Neural cell (in vitro differentiated cells): ENCODE data around the gene RNPEPL1. TPM values are rescaled to one million over a fixed set of nuclear protein-coding genes. Genes with fewer than 3 reads are reported as not detected.

Experiments used
- H2AFZ ChIP-seq: fragments of 200-600, 300-800 bp; sonication (generic), shearing (Covaris generic); 2 replicates; pipeline ENCODE4 v1.6.0; 2014; ENCODE audit warnings: low read depth, mild to moderate bottlenecking, antibody characterized with exemption, low read length, moderate library complexity
- H3F3A ChIP-seq: fragments of 200-600 bp; shearing (Covaris generic); 2 replicates; pipeline ENCODE4 v1.6.1; 2016; ENCODE audit warnings: mild to moderate bottlenecking, moderate library complexity, mixed read lengths, antibody characterized with exemption, low read length; ENCODE audit not compliant: insufficient read depth, poor library complexity, severe bottlenecking
- H3K27ac ChIP-seq: fragments of 200-600, 300-800 bp; sonication (generic), shearing (Covaris generic); 2 replicates; pipeline ENCODE4 v1.5.1; 2014; ENCODE audit warnings: mild to moderate bottlenecking, low read length, moderate library complexity
- H3K27me3 ChIP-seq: fragments of 300-800, 200-600 bp; sonication (generic), shearing (Covaris generic); 2 replicates; pipeline ENCODE4 v1.6.0; 2014; ENCODE audit warnings: mild to moderate bottlenecking, low read depth, low read length, moderate library complexity; ENCODE audit not compliant: insufficient read depth
- H3K36me3 ChIP-seq: fragments of 300-800, 200-600 bp; sonication (generic), shearing (Covaris generic); 2 replicates; pipeline ENCODE4 v1.5.1; 2014; ENCODE audit warnings: mild to moderate bottlenecking, antibody characterized with exemption, low read length, moderate library complexity; ENCODE audit not compliant: insufficient read depth
- H3K4me2 ChIP-seq: fragments of 300-800, 200-600 bp; sonication (generic), shearing (Covaris generic); 2 replicates; pipeline ENCODE4 v1.6.0; 2014; ENCODE audit warnings: mild to moderate bottlenecking, low read length
- H3K4me3 ChIP-seq: fragments of 300-800, 200-600 bp; sonication (generic), shearing (Covaris generic); 2 replicates; pipeline ENCODE4 v1.5.1; 2014; ENCODE audit warnings: mild to moderate bottlenecking, low read length, moderate library complexity
- H3K79me2 ChIP-seq: fragments of 200-600 bp; shearing (Covaris generic); replicated peaks from 2 replicates; pipeline ENCODE4 v1.6.0; 2014; ENCODE audit warnings: mild to moderate bottlenecking, low read length, moderate library complexity; ENCODE audit not compliant: insufficient read depth
- H3K9ac ChIP-seq: fragments of 300-800, 200-600 bp; sonication (generic), shearing (Covaris generic); 2 replicates; pipeline ENCODE4 v1.6.1; 2016; ENCODE audit warnings: mild to moderate bottlenecking, low read length, mixed read lengths
- H3K9me2 ChIP-seq: fragments of 200-600 bp; shearing (Covaris generic); 2 replicates; pipeline ENCODE4 v1.6.1; 2016; ENCODE audit warnings: mild to moderate bottlenecking, low read length, mixed read lengths; ENCODE audit not compliant: insufficient read depth
- H3K9me3 ChIP-seq: fragments of 200-600, 300-800 bp; sonication (generic), shearing (Covaris generic); 2 replicates; pipeline ENCODE4 v1.6.1; 2016; ENCODE audit warnings: mild to moderate bottlenecking, mixed run types, low read length, moderate library complexity, mixed read lengths
- H4K20me1 ChIP-seq: fragments of 200-600 bp; shearing (Covaris generic); 2 replicates; pipeline ENCODE4 v1.6.1; 2016; ENCODE audit warnings: mild to moderate bottlenecking, mixed run types; ENCODE audit not compliant: insufficient read depth
- EP300 ChIP-seq: fragments of 450-650 bp; conservative IDR thresholded peaks from 2 replicates; pipeline ENCODE4 v1.6.1; 2014; ENCODE audit warnings: antibody characterized with exemption, mild to moderate bottlenecking, moderate library complexity; ENCODE audit not compliant: poor library complexity, severe bottlenecking
- EZH2 ChIP-seq: fragments of 200-600, 300-800 bp; shearing (Covaris generic), sonication (generic); IDR thresholded peaks from 2 replicates; pipeline ENCODE4 v1.6.1; 2014; ENCODE audit warnings: antibody characterized with exemption, low read length, borderline replicate concordance, mild to moderate bottlenecking; ENCODE audit not compliant: insufficient read depth, poor library complexity, severe bottlenecking
- MXI1 ChIP-seq: fragments of 450-650 bp; conservative IDR thresholded peaks from 2 replicates; pipeline ENCODE4 v1.6.1; 2014; ENCODE audit warnings: antibody characterized with exemption, mild to moderate bottlenecking; ENCODE audit not compliant: poor library complexity, severe bottlenecking
- POLR2AphosphoS5 ChIP-seq: IDR thresholded peaks from 2 replicates; pipeline ENCODE4 v1.6.1; 2012
- RAD21 ChIP-seq: fragments of 450-650 bp; conservative IDR thresholded peaks from 2 replicates; pipeline ENCODE4 v1.6.1; 2014; ENCODE audit warnings: antibody characterized with exemption, mild to moderate bottlenecking, moderate library complexity
- SMC3 ChIP-seq: fragments of 450-650 bp; conservative IDR thresholded peaks from 2 replicates; pipeline ENCODE4 v1.6.1; 2014; ENCODE audit warnings: antibody characterized with exemption, mild to moderate bottlenecking, moderate library complexity; ENCODE audit not compliant: poor library complexity
- TAF1 ChIP-seq: IDR thresholded peaks from 2 replicates; pipeline ENCODE4 v1.6.1; 2012; ENCODE audit warnings: low read depth
- polyA plus RNA-seq: library from polyadenylated mRNA; depleted of rRNA; stranded (reverse); fragments of >200 nt; gene quantifications from 2 replicates; pipeline ENCODE4 v1.2.3, GENCODE V29; 2014
- TF ChIP-seq, protein P1 (sequence below): fragments of 450-650 bp; IDR thresholded peaks from 2 replicates; pipeline ENCODE4 v1.5.1; 2014; ENCODE audit warnings: antibody characterized with exemption, mild to moderate bottlenecking, moderate library complexity; ENCODE audit not compliant: poor library complexity, severe bottlenecking
- TF ChIP-seq, protein P2 (sequence below): IDR thresholded peaks from 2 replicates; pipeline ENCODE4 v1.6.1; 2012; ENCODE audit warnings: borderline replicate concordance

RNPEPL1 gene
- polyA plus RNA-seq, 1 donor from 2014 or later: 16.1 TPM

DNA sequence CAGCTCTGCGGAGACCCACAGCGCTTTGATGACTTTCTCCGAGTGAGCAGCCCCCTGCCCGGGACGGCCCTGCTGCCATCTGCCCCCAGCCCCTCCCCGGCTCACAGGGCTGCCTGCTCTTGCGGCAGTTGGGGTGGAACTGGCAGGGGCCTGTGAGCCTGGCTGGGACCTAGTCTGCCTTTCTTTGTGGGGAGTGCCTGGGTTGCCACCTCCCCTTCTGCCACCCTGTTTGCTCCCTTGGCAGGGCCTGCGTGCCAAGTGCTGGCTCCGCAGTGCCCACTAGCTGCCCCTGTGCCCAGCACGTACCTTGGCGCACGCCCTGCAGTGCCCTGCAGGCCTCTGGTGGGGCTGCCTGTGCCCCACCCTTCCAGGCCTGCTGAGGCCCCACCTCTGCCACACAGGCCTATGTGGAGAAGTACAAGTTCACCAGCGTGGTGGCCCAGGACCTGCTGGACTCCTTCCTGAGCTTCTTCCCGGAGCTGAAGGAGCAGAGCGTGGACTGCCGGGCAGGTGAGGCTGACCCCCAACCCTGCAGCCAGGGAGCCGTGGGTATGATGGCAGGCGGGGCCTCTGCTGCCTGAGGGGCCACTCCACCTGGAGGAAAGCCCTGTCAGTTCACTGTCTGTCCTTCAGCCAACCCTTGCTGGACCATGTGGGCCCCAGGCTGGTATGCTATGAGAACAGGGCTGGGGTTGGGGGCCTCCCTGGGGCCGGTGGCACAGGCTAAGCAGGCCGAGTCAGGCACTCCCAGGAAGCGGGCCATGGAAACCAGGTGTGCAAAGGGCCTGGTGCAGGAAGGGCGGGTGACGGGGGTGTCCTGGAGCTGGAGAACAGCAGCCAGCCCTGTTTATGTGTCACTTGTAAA is 7.0 kb downstream of the RNPEPL1 start:
- Histone ChIP-seq H3K9me2 (no peaks in the 10 kb centered on the region), H3F3A (no peaks in the 10 kb centered on the region), H2AFZ (no peak overlapping the region), H3K36me3 (no peaks in the 10 kb centered on the region), H3K4me2 (no peak overlapping the region), H4K20me1 (no peaks in the 10 kb centered on the region), H3K27ac (no peak overlapping the region), H3K79me2 (no peaks in the 10 kb centered on the region), H3K4me3 (no peak overlapping the region), H3K9me3 (no peaks in the 10 kb centered on the region), H3K9ac (no peak overlapping the region), H3K27me3 (no peaks in the 10 kb centered on the region)
- no peak for TF ChIP-seq EP300
- no peak for TF ChIP-seq SMC3
- TF ChIP-seq, protein P1, sequence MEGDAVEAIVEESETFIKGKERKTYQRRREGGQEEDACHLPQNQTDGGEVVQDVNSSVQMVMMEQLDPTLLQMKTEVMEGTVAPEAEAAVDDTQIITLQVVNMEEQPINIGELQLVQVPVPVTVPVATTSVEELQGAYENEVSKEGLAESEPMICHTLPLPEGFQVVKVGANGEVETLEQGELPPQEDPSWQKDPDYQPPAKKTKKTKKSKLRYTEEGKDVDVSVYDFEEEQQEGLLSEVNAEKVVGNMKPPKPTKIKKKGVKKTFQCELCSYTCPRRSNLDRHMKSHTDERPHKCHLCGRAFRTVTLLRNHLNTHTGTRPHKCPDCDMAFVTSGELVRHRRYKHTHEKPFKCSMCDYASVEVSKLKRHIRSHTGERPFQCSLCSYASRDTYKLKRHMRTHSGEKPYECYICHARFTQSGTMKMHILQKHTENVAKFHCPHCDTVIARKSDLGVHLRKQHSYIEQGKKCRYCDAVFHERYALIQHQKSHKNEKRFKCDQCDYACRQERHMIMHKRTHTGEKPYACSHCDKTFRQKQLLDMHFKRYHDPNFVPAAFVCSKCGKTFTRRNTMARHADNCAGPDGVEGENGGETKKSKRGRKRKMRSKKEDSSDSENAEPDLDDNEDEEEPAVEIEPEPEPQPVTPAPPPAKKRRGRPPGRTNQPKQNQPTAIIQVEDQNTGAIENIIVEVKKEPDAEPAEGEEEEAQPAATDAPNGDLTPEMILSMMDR: no peak
- TF ChIP-seq EZH2: no peak
- TF ChIP-seq, protein P2, sequence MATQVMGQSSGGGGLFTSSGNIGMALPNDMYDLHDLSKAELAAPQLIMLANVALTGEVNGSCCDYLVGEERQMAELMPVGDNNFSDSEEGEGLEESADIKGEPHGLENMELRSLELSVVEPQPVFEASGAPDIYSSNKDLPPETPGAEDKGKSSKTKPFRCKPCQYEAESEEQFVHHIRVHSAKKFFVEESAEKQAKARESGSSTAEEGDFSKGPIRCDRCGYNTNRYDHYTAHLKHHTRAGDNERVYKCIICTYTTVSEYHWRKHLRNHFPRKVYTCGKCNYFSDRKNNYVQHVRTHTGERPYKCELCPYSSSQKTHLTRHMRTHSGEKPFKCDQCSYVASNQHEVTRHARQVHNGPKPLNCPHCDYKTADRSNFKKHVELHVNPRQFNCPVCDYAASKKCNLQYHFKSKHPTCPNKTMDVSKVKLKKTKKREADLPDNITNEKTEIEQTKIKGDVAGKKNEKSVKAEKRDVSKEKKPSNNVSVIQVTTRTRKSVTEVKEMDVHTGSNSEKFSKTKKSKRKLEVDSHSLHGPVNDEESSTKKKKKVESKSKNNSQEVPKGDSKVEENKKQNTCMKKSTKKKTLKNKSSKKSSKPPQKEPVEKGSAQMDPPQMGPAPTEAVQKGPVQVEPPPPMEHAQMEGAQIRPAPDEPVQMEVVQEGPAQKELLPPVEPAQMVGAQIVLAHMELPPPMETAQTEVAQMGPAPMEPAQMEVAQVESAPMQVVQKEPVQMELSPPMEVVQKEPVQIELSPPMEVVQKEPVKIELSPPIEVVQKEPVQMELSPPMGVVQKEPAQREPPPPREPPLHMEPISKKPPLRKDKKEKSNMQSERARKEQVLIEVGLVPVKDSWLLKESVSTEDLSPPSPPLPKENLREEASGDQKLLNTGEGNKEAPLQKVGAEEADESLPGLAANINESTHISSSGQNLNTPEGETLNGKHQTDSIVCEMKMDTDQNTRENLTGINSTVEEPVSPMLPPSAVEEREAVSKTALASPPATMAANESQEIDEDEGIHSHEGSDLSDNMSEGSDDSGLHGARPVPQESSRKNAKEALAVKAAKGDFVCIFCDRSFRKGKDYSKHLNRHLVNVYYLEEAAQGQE: no peak
- TF ChIP-seq RAD21: no peak
- TF ChIP-seq TAF1: no peak
- TF ChIP-seq MXI1: no peak
- TF ChIP-seq POLR2AphosphoS5: no peak

DNA sequence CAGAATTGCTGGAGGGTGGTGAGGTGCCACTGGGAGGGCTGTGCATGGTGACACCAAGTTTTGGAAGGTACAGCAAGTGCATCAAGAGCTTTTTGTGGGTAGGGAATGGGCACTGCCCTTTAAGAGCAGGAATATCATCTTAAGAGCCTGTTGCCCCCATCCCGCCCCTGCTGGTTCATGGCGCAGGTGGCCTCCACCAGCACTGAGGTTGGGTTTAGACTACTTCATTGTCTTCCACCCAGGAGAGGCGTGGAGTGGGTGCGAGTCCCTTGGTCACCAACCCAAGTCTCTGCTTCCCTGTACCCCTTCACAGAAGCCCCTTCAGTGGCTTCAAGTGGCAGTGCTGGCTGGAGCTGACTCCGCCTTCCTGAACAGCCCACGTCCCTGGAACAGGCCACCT is 7.8 kb downstream of the RNPEPL1 start:
- Histone ChIP-seq H3K9me3 (no peaks in the 10 kb centered on the region), H3K9me2 (no peaks in the 10 kb centered on the region), H3K79me2 (peaks cover 3% of the 10 kb centered on the region), H3K27me3 (no peaks in the 10 kb centered on the region), H3F3A (no peaks in the 10 kb centered on the region), H3K36me3 (no peaks in the 10 kb centered on the region), H3K9ac (no peak overlapping the region), H3K4me3 (no peak overlapping the region), H4K20me1 (no peaks in the 10 kb centered on the region), H3K4me2 (no peak overlapping the region), H2AFZ (no peak overlapping the region), H3K27ac (no peak overlapping the region)
- TF ChIP-seq TAF1 (no peak), POLR2AphosphoS5 (no peak), EZH2 (no peak), EP300 (no peak), MXI1 (no peak), SMC3 (no peak), RAD21 (no peak)
- TF ChIP-seq, protein P2: no peak
- TF ChIP-seq, protein P1: no peak
